HEK293 (cell line): Measurements from ENCODE around the gene PLXND1.

Experiments
- CTCF ChIA-PET: fragments of 350-600 bp; formaldehyde crosslinking; extraction: SDS; loops from one replicate; lab custom pipeline; 2021; ENCODE audit warnings: antibody characterized with exemption; lab: Yijun Ruan, JAX
- POLR2A ChIA-PET: fragments of 300-600 bp; formaldehyde crosslinking; extraction: SDS; loops from one replicate; lab custom pipeline; 2020; ENCODE audit warnings: antibody characterized with exemption, inconsistent platforms; lab: Yijun Ruan, JAX
- H3K27ac ChIP-seq: fragments of 200-500 bp; sonication (Bioruptor generic); 2 replicates; pipeline ENCODE4 v1.5.1; 2014; ENCODE audit warnings: low read depth, low read length, control low read depth, inconsistent platforms; ENCODE audit errors: extremely low read depth
- H3K36me3 ChIP-seq, 2 experiments: fragments of 200-500 bp in 1 of 2; sonication (Bioruptor generic) in 1 of 2; 1 replicate in 1 of 2; 2 replicates in 1 of 2; pipeline ENCODE4 v1.5.1; 2014 to 2017; ENCODE audit warnings: inconsistent platforms in 2 of 2, low read length in 2 of 2; ENCODE audit not compliant: control insufficient read depth in 2 of 2, insufficient read depth in 1 of 2
- H3K4me1 ChIP-seq: fragments of 200-500 bp; sonication (Bioruptor generic); 2 replicates; pipeline ENCODE4 v1.5.1; 2014; ENCODE audit warnings: mild to moderate bottlenecking, low read length, inconsistent platforms; ENCODE audit not compliant: control insufficient read depth, insufficient read depth
- H3K4me3 ChIP-seq: 2 replicates; pipeline ENCODE4 v1.5.1; 2011; ENCODE audit warnings: low read depth, mild to moderate bottlenecking, control low read depth, low read length, moderate library complexity
- H3K9me3 ChIP-seq: fragments of 200-500 bp; sonication (Bioruptor generic); 2 replicates; pipeline ENCODE4 v1.5.1; 2014; ENCODE audit warnings: low read depth, low read length, inconsistent platforms; ENCODE audit not compliant: control insufficient read depth, insufficient read depth
- GLI4 ChIP-seq: fragments of 450-650 bp; formaldehyde crosslinking; IDR thresholded peaks from 2 replicates; pipeline ENCODE4 v1.5.1; 2016; ENCODE audit warnings: missing biosample characterization, missing genetic modification characterization
- GLIS1 ChIP-seq: fragments of 450-650 bp; formaldehyde crosslinking; IDR thresholded peaks from 2 replicates; pipeline ENCODE4 v1.5.1; 2016; ENCODE audit warnings: missing biosample characterization, missing genetic modification characterization
- HOXA7 ChIP-seq: sonication (generic); formaldehyde crosslinking; IDR thresholded peaks from 2 replicates; pipeline ENCODE4 v1.8.1; 2022; ENCODE audit warnings: missing genetic modification reagents, borderline replicate concordance
- KLF8 ChIP-seq: fragments of 450-650 bp; formaldehyde crosslinking; IDR thresholded peaks from 2 replicates; pipeline ENCODE4 v1.5.1; 2016; ENCODE audit warnings: missing biosample characterization, missing genetic modification characterization
- PBX3 ChIP-seq: sonication (generic); formaldehyde crosslinking; IDR thresholded peaks from 2 replicates; pipeline ENCODE4 v1.8.1; 2022; ENCODE audit warnings: mild to moderate bottlenecking, moderate library complexity, missing genetic modification reagents
- SALL2 ChIP-seq: fragments of 450-650 bp; formaldehyde crosslinking; IDR thresholded peaks from 2 replicates; pipeline ENCODE4 v1.5.0; 2017; ENCODE audit warnings: missing biosample characterization, mild to moderate bottlenecking, missing genetic modification characterization, borderline replicate concordance
- SCRT1 ChIP-seq: fragments of 450-650 bp; formaldehyde crosslinking; IDR thresholded peaks from 2 replicates; pipeline ENCODE4 v1.5.1; 2016; ENCODE audit warnings: missing biosample characterization, missing genetic modification characterization, borderline replicate concordance
- TRIM28 ChIP-seq: IDR thresholded peaks from 2 replicates; pipeline ENCODE4 v1.6.1; 2011; ENCODE audit warnings: low read length, control low read depth, borderline replicate concordance
- ZNF10 ChIP-seq: fragments of 450-650 bp; formaldehyde crosslinking; IDR thresholded peaks from 2 replicates; pipeline ENCODE4 v1.5.1; 2017; ENCODE audit warnings: missing biosample characterization, missing genetic modification characterization
- ZNF112 ChIP-seq: fragments of 450-650 bp; formaldehyde crosslinking; IDR thresholded peaks from 2 replicates; pipeline ENCODE4 v1.5.0; 2017; ENCODE audit warnings: missing biosample characterization, missing genetic modification characterization
- ZNF214 ChIP-seq: fragments of 450-650 bp; formaldehyde crosslinking; IDR thresholded peaks from 2 replicates; pipeline ENCODE4 v1.5.1; 2017; ENCODE audit warnings: missing biosample characterization, mild to moderate bottlenecking, missing genetic modification characterization, borderline replicate concordance
- ZNF292 ChIP-seq: fragments of 450-650 bp; formaldehyde crosslinking; IDR thresholded peaks from 2 replicates; pipeline ENCODE4 v1.5.1; 2016; ENCODE audit warnings: low read depth, missing biosample characterization, missing genetic modification characterization, borderline replicate concordance
- ZNF302 ChIP-seq: fragments of 450-650 bp; formaldehyde crosslinking; IDR thresholded peaks from 2 replicates; pipeline ENCODE4 v1.5.1; 2016; ENCODE audit warnings: missing biosample characterization, missing genetic modification characterization, low read depth
- ZNF311 ChIP-seq: fragments of 450-650 bp; formaldehyde crosslinking; IDR thresholded peaks from 2 replicates; pipeline ENCODE4 v1.5.1; 2017; ENCODE audit warnings: missing biosample characterization, missing genetic modification characterization, borderline replicate concordance
- ZNF394 ChIP-seq: fragments of 450-650 bp; formaldehyde crosslinking; IDR thresholded peaks from 2 replicates; pipeline ENCODE4 v1.5.1; 2016; ENCODE audit warnings: missing biosample characterization, missing genetic modification characterization, mild to moderate bottlenecking, moderate library complexity, borderline replicate concordance
- ZNF501 ChIP-seq: fragments of 450-650 bp; formaldehyde crosslinking; IDR thresholded peaks from 2 replicates; pipeline ENCODE4 v1.5.1; 2016; ENCODE audit warnings: missing biosample characterization, missing genetic modification characterization
- ZNF544 ChIP-seq: fragments of 450-650 bp; formaldehyde crosslinking; IDR thresholded peaks from 2 replicates; pipeline ENCODE4 v1.5.0; 2017; ENCODE audit warnings: missing biosample characterization, missing genetic modification characterization
- ZNF549 ChIP-seq: fragments of 450-650 bp; IDR thresholded peaks from 2 replicates; pipeline ENCODE4 v1.5.1; 2018; ENCODE audit warnings: missing biosample characterization, missing genetic modification characterization, mild to moderate bottlenecking, inconsistent platforms, moderate library complexity
- ZNF596 ChIP-seq: fragments of 450-650 bp; IDR thresholded peaks from 2 replicates; pipeline ENCODE4 v1.5.0; 2018; ENCODE audit warnings: missing biosample characterization, mild to moderate bottlenecking, missing genetic modification characterization, moderate library complexity
- ZNF600 ChIP-seq: fragments of 450-650 bp; formaldehyde crosslinking; IDR thresholded peaks from 2 replicates; pipeline ENCODE4 v1.5.1; 2016; ENCODE audit warnings: missing biosample characterization, missing genetic modification characterization
- ZNF707 ChIP-seq: fragments of 450-650 bp; formaldehyde crosslinking; IDR thresholded peaks from 2 replicates; pipeline ENCODE4 v1.5.1; 2016; ENCODE audit warnings: missing biosample characterization, missing genetic modification characterization
- ZNF76 ChIP-seq: fragments of 450-650 bp; formaldehyde crosslinking; IDR thresholded peaks from 2 replicates; pipeline ENCODE4; 2016; ENCODE audit warnings: low read depth, missing biosample characterization, missing genetic modification characterization, borderline replicate concordance
- ZNF768 ChIP-seq: fragments of 450-650 bp; formaldehyde crosslinking; IDR thresholded peaks from 2 replicates; pipeline ENCODE4 v1.5.1; 2018; ENCODE audit warnings: missing biosample characterization, mild to moderate bottlenecking, missing genetic modification characterization

Gene PLXND1

DNA sequence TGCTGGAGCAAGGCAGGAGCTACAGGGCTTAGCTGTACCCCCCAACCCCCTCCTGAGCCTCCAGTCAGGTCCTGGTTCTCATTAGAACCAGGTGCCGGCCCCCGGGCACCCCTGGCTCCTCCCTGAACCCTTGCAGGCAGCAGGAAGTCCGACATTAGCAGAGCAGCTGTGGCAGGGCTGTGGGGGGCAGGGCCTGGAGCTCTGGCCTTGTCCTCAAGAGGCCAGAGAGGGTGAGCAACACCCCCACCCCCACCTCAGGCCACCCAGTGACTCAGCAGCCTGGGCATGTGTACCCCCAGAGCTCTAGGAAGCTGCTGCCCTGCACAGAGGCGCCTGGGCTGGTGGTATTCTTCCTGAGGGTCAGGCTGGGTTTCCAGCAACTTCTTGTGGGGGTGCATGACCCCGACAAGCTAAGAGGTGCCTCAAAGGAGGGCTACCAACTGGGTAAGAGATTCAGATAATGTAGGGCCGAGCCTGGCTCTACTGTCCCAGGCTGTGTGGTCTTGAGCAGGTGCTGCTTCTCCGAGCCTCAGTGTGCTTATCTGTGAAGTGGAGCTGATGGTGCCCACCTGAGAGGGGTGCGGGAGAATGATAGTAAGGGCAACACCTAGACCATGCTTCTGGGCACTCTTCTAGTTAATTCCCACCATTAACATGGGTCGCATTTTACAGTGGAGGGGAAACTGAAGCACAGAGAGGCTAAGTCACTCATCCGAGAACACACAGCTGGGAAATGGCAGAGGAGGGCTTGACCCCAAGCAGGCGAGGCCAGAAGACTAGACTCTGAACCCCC lies 47.5 kb downstream of the PLXND1 start:
- Histone ChIP-seq H3K9me3 (no peaks in the 10 kb centered on the region), H3K4me3 (no peak overlapping the region), H3K4me1 (no peaks in the 10 kb centered on the region), H3K27ac (no peak overlapping the region), H3K36me3 (peaks cover 0 to 53% of the 10 kb centered on the region in 2 experiments; a peak in 2 of 3 replicates)
- CTCF ChIA-PET = interaction anchor here (0.5 kb wide), 1 partner anchor 53 kb away, joined by 3 read pairs; no protein-coding TSS in a partner anchor
- POLR2A ChIA-PET = no interaction called here
- no peak for TF ChIP-seq ZNF214 (tag by site-specific recombination)
- no peak for TF ChIP-seq ZNF10 (tag by site-specific recombination)
- TF ChIP-seq GLIS1 (tag by site-specific recombination) = peak; percentile 52
- no peak for TF ChIP-seq SALL2
- no peak for TF ChIP-seq ZNF600 (tag by site-specific recombination)
- TF ChIP-seq TRIM28 = no peak
- no peak for TF ChIP-seq ZNF549 (tag by site-specific recombination)
- TF ChIP-seq ZNF311 = no peak
- TF ChIP-seq PBX3 (CRISPR knock-in tag) = no peak
- TF ChIP-seq ZNF112 = no peak
- no peak for TF ChIP-seq ZNF292 (tag by site-specific recombination)
- peak; percentile 38; the same call in 1 of the 2 replicates for TF ChIP-seq ZNF768 (tag by site-specific recombination)
- TF ChIP-seq, all 188 proteins: peak for 2

DNA sequence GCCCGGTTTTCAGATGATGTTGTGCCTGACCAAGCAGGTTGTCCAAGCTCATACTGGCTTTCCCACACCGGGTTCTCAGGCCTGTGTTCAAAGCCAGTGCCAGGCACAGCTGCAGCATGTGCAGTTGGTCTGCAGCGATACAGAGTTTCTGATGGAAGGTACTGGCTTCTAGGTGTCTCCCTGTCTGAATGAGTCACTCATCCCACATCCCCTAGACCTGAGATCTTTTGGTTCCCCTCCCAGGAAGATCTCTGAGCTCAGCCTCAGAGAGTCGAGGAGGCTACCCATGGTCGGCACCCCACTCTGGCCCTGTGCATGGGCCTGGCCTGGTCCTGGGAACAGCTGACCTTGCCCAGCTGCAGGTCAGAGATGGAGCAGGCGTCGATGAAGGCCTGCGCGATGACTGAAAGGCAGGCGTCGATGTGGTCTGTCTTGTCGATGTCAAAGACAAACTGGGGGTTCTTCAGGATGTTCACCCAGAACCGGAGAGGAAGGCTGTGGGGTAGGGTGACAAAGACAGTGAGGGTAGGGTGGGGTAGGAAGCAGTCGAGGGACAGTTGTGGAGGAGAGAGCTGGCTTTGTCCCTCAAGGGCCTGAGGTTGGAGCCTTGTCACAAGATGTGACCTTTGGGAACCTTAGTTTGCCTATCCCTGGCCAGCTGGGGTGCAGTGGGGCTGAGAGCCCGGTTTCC lies 48.2 kb downstream of the PLXND1 start:
- ChIA-PET POLR2A (no interaction called here), CTCF (interaction anchor here (0.5 kb wide), 1 partner anchor 52 kb away, joined by 3 read pairs; no protein-coding TSS in a partner anchor)
- no peak overlapping the region for H3K4me3 ChIP-seq
- no peaks in the 10 kb centered on the region for H3K4me1 ChIP-seq
- H3K36me3 ChIP-seq = peaks cover 0 to 51% of the 10 kb centered on the region in 2 experiments; a peak in 2 of 3 replicates
- no peak overlapping the region for H3K27ac ChIP-seq
- no peaks in the 10 kb centered on the region for H3K9me3 ChIP-seq
- no peak for TF ChIP-seq GLI4 (tag by site-specific recombination)
- no peak for TF ChIP-seq ZNF302 (tag by site-specific recombination)
- TF ChIP-seq ZNF707 (tag by site-specific recombination) = no peak
- no peak for TF ChIP-seq HOXA7
- no peak for TF ChIP-seq ZNF76 (tag by site-specific recombination)
- no peak for TF ChIP-seq ZNF501 (tag by site-specific recombination)
- no peak for TF ChIP-seq SALL2
- TF ChIP-seq ZNF544 (tag by site-specific recombination) = no peak
- no peak for TF ChIP-seq KLF8
- TF ChIP-seq ZNF596 (tag by site-specific recombination) = no peak
- no peak for TF ChIP-seq ZNF394 (tag by site-specific recombination)
- no peak for TF ChIP-seq SCRT1
